Omental fat pad (tissue), 4 donors: ENCODE measurements around the gene MPP3. TPM values are rescaled to one million over a fixed set of nuclear protein-coding genes. Genes with fewer than 3 reads are reported as not detected.

Experiments
- ATAC-seq: fragments of 150-250 bp; one replicate; pipeline ENCODE4 v1.9.1; 2016; ENCODE audit warnings: mild to moderate bottlenecking, moderate library complexity; ENCODE audit not compliant: low FRiP score
- DNase-seq: peaks from one replicate; pipeline ENCODE4 v3.0.0-alpha.2; 2019; ENCODE audit warnings: low spot score
- total RNA-seq, 4 donors: library from RNA; depleted of rRNA; stranded (reverse); fragments of >200 nt; gene quantifications; one replicate each; pipeline ENCODE4 v1.1.0, GENCODE V29; 2016
- TF ChIP-seq, protein P1 (sequence below), 3 donors: fragments of 450-650 bp; IDR thresholded peaks; one replicate each; pipeline ENCODE4 v1.5.1; 2016 to 2017; ENCODE audit warnings: antibody characterized with exemption in 3 of 3, mild to moderate bottlenecking in 3 of 3, moderate library complexity in 2 of 3

MPP3 gene
- total RNA-seq, 4 donors from 2014 or later = 13.2 to 27.9 (median 24.0) TPM

DNA sequence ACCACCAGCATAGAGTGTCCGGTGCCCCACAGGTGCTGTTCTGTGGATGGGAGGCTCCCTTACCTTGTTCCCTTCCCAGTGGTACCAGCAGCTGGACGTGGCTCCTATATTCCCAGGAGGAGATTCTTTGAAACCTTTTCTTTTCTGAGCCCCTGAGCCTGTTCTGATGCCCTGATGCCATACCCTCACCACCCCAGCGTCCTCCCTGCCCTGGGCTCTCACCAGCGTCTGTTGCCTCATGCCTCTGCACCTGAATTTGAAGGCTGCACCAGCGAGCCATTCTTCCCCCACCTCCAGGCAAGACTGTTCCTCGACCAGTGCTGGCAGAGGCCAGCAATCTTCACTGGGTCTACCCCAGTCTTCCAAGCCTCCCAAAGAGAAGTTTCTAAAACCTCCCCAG is 74.9 kb downstream of the MPP3 start:
- ATAC-seq = no peak
- DNase-seq = no peak
- TF ChIP-seq, protein P1, sequence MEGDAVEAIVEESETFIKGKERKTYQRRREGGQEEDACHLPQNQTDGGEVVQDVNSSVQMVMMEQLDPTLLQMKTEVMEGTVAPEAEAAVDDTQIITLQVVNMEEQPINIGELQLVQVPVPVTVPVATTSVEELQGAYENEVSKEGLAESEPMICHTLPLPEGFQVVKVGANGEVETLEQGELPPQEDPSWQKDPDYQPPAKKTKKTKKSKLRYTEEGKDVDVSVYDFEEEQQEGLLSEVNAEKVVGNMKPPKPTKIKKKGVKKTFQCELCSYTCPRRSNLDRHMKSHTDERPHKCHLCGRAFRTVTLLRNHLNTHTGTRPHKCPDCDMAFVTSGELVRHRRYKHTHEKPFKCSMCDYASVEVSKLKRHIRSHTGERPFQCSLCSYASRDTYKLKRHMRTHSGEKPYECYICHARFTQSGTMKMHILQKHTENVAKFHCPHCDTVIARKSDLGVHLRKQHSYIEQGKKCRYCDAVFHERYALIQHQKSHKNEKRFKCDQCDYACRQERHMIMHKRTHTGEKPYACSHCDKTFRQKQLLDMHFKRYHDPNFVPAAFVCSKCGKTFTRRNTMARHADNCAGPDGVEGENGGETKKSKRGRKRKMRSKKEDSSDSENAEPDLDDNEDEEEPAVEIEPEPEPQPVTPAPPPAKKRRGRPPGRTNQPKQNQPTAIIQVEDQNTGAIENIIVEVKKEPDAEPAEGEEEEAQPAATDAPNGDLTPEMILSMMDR (IDR thresholded peaks at IDR 0.05) = no peak

DNA sequence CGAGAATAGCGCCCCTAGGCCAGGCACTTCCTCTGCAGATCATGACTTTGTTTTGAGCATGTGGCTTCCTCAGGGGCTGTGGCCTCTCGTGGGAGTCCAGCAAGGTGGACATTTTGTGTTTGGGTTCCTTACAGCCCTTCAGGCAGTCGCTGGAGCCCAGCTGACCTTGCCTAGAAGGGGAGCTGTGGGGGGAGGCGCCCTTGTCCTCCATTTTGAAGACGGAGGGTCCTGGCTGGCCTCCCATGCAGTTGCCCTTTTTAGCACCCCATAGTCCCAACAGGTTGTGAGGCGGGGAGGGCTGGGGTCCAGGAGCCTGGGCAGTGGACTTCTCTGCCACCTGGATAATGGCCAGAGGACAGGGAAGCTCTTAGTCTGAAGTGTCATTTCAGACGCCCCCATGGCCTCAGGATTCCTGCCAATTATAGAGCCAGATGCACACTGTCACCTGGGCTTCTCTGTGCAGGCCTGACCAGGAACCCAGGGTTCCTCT is 75.7 kb downstream of the MPP3 start:
- no peak for ATAC-seq
- TF ChIP-seq, protein P1 (IDR thresholded peaks at IDR 0.05) = no peak
- no peak for DNase-seq

DNA sequence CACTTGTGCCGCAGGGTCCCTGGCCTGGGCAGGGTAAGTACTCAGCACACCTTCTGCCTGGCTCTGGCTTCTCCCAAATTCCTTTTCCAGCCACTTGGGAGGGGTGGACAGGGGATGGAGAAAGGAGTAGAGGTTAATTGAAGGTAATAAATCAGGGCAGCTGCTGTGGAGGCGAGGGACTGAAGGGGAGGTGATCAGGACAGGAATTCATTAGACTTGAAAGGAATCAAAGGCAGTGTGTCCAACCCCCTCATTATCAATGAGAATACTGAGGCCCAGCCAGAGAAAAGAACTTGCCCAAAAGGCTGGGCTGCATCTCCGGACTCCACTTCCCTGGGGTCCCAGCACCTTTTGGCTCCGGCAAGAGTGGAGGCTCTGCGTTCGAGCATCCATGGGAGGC is 76.7 kb downstream of the MPP3 start:
- no peak for DNase-seq

DNA sequence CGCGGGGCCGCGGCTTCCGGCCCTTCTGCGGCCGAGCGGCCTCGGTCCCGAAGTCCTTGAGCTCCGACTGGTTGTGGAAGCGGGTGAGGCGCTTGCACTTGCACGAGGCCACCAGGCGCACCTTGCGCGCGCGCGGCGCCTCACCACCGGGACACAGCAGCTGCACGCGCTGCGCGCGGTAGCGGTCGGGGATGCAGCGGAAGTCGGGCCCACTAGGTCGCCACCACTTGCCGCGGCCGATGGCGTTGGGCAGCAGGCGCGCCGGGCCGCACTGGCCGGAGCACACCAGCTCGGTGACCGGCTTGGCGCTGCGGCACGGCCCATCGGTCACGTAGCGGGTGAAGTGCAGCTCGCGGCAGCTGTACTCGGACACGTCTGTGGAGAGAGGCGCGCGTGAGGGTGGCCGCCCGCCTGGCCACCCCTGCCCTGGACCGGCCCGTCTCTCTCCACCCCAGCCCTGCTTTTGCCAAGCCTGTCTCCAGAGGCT is 77.5 kb downstream of the MPP3 start:
- ATAC-seq (no peak), DNase-seq (no peak)
- TF ChIP-seq, protein P1 (IDR thresholded peaks at IDR 0.05) = no peak

More for the DNA sequence above, 76.7 kb downstream of the MPP3 start:
- TF ChIP-seq, protein P1 (IDR thresholded peaks at IDR 0.05) = no peak
- no peak for ATAC-seq

DNA sequence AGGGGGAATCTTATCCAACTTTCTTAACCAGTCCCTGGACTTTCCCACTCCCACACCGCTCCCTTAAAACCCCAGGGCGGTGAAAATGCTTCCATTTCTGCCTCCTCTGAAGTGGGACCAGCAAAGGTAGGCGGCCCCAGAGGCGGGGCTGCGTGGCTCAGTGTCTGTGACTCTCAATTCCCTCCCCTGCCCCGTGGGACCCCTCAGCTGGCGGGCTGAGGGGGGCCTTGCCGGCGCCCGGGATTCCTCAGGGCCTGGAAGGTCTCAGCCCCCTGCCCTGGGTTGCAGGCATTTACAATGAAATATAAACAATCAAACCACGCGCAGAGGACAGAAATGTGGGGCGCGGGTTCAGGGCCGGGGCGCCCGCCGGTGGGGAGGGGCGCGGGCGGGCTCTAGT is 78.0 kb downstream of the MPP3 start:
- TF ChIP-seq, protein P1 (IDR thresholded peaks at IDR 0.05) = no peak
- no peak for ATAC-seq
- DNase-seq = no peak

DNA sequence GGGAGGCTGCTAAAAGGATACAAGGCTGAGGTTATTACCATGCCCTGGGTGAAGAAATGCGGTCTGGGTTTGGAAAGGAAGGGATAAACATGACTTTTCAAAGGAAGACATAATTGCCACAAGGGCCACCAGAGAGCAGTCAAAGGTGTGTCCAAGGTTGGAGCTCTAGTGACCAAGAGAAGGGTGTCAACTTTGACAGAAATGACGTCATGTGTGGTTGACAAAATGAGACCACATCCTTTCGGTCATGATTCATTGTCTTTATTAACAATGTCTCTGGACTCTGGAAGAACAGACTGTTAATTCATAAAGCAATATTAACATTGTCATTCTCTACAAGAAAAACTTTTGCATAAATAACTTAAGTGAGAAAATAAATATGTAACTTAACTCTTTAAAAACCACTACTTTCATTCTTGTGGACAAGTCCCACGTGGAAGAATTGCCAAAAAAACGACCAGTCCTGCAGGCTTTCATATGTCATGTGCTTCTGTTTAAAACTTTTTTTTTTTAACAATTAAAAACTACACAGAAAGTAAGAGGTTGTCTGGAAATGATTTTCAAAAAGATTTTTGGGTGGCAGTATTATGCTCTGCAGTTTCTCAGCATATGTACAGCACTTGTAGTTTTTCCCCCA is 79.3 kb downstream of the MPP3 start:
- ATAC-seq (no peak), DNase-seq (no peak)
- TF ChIP-seq, protein P1 (IDR thresholded peaks at IDR 0.05) = no peak

Other genes starting within 250 kb of the MPP3 start
- gene MEOX1, start 171.2 kb downstream of the MPP3 start, total RNA-seq = 10 to 100 TPM in 2 of 4 donors, 1 to 10 TPM in 2; 5.6 to 56.6 (median 11.1) TPM
- gene SOST, start 74.4 kb downstream of the MPP3 start, total RNA-seq = not detected
- 10 to 100 TPM; 52.8 to 87.2 (median 65.9) TPM for gene DUSP3, start 54.2 kb downstream of the MPP3 start, total RNA-seq
- under 1 TPM in 2 of 4 donors, not detected in 2; 0.09 to 0.12 TPM for gene CFAP97D1, start 52.7 kb downstream of the MPP3 start, total RNA-seq
- 100 to 1,000 TPM in 2 of 4 donors, 10 to 100 TPM in 2; 35.2 to 382 (median 96.5) TPM for gene CD300LG, start 14.0 kb upstream of the MPP3 start, total RNA-seq
- 1 to 10 TPM; 1.3 to 4.5 (median 3.2) TPM for gene MPP2, start 74.4 kb upstream of the MPP3 start, total RNA-seq
- not detected for gene PPY, start 109.3 kb upstream of the MPP3 start, total RNA-seq
- not detected for gene PYY, start 120.8 kb upstream of the MPP3 start, total RNA-seq
- 1 to 10 TPM in 1 of 4 donors, under 1 TPM in 3; 0.37 to 1.6 (median 0.77) TPM for gene NAGS, start 171.5 kb upstream of the MPP3 start, total RNA-seq
- gene TMEM101, start 181.8 kb upstream of the MPP3 start, total RNA-seq = 10 to 100 TPM; 17.3 to 37.0 (median 26.8) TPM
- 10 to 100 TPM; 24.6 to 52.9 (median 47.4) TPM for gene LSM12, start 233.5 kb upstream of the MPP3 start, total RNA-seq
- gene G6PC3, start 237.6 kb upstream of the MPP3 start, total RNA-seq = 10 to 100 TPM; 30.1 to 58.3 (median 39.0) TPM